Panc1 (cell line): Measurements from ENCODE around the gene RIGI. TPM values are rescaled to one million over a fixed set of nuclear protein-coding genes. Genes with fewer than 3 reads are reported as not detected.

Source experiments
- ATAC-seq: fragments of 200-7000 bp; cut with Tn5 transposase; 2 replicates; pipeline ENCODE4 v1.9.1; 2020; ENCODE audit warnings: mild to moderate bottlenecking, moderate library complexity
- BruUV-seq: library from RNA; stranded (reverse); fragments of 400-500 nt; replicated peaks from 2 replicates; lab custom pipeline; 2021; lab: Mats Ljungman, UMichigan
- CTCF ChIA-PET: fragments of 300-600 bp; sonication (Branson Sonifier 250); formaldehyde crosslinking; loops from one replicate; lab custom pipeline; 2022; ENCODE audit warnings: antibody characterized with exemption; lab: Charles Lee
- POLR2A ChIA-PET: fragments of 300-600 bp; sonication (Branson Sonifier 250); formaldehyde crosslinking; loops from one replicate; lab custom pipeline; 2022; ENCODE audit warnings: antibody characterized with exemption; lab: Charles Lee
- DNase-seq: peaks from one replicate; pipeline ENCODE4 v3.0.0-alpha.2; 2010; ENCODE audit warnings: low read depth, low spot score
- H3K27ac ChIP-seq: 2 replicates; pipeline ENCODE4 v1.5.1; 2011; ENCODE audit warnings: mild to moderate bottlenecking, low read length, inconsistent platforms
- H3K27me3 ChIP-seq: fragments of 200-500 bp; sonication (Bioruptor generic); 2 replicates; pipeline ENCODE4 v1.6.0; 2014; ENCODE audit warnings: low read length, inconsistent platforms; ENCODE audit not compliant: control insufficient read depth, insufficient read depth
- H3K36me3 ChIP-seq: fragments of 200-500 bp; sonication (Bioruptor generic); 2 replicates; pipeline ENCODE4 v1.5.1; 2014; ENCODE audit warnings: inconsistent platforms, mild to moderate bottlenecking, low read length, moderate library complexity; ENCODE audit not compliant: control insufficient read depth, insufficient read depth
- H3K4me1 ChIP-seq: 2 replicates; pipeline ENCODE4 v1.5.1; 2011; ENCODE audit warnings: inconsistent platforms, mild to moderate bottlenecking, low read length, moderate library complexity; ENCODE audit not compliant: control insufficient read depth, insufficient read depth
- H3K4me3 ChIP-seq, 2 experiments: 2 replicates each; pipeline ENCODE4 v1.5.1; 2011 to 2012; ENCODE audit warnings: low read depth in 2 of 2, low read length in 2 of 2, mild to moderate bottlenecking in 2 of 2, inconsistent platforms in 1 of 2, moderate library complexity in 1 of 2
- H3K9me3 ChIP-seq: fragments of 200-500 bp; sonication (Bioruptor generic); 2 replicates; pipeline ENCODE4 v1.5.1; 2014; ENCODE audit warnings: low read depth, mild to moderate bottlenecking, inconsistent platforms, low read length, moderate library complexity; ENCODE audit not compliant: control insufficient read depth, insufficient read depth
- CTCF ChIP-seq: fragments of 450-650 bp; IDR thresholded peaks from 2 replicates; pipeline ENCODE4 v1.5.1; 2017; ENCODE audit warnings: mild to moderate bottlenecking
- POLR2AphosphoS5 ChIP-seq: IDR thresholded peaks from 2 replicates; pipeline ENCODE4 v1.6.1; 2012; ENCODE audit warnings: mild to moderate bottlenecking, low read depth, low read length, moderate library complexity
- SIN3A ChIP-seq: IDR thresholded peaks from 2 replicates; pipeline ENCODE4 v1.6.1; 2012; ENCODE audit warnings: low read depth, mild to moderate bottlenecking, low read length, moderate library complexity, borderline replicate concordance; ENCODE audit not compliant: insufficient read depth
- TCF7L2 ChIP-seq: IDR thresholded peaks from 2 replicates; pipeline ENCODE4 v1.6.1; 2011; ENCODE audit warnings: mild to moderate bottlenecking, low read depth, low read length, inconsistent platforms
- in situ Hi-C: cut with HindIII; loops from 2 replicates; pipeline ENCODE4 v1.10.0; 2016; ENCODE audit warnings: low sequenced_read_pairs, low pct_unique_long_range_greater_than_20kb
- intact Hi-C: fragments of 100-400 bp; cut with micrococcal nuclease; formaldehyde crosslinking; loops from one replicate; pipeline ENCODE4 v1.10.0; 2022; ENCODE audit not compliant: unreplicated experiment
- total RNA-seq: library from RNA; stranded (reverse); gene quantifications from one replicate; pipeline ENCODE4 v1.2.1, GENCODE V29; 2021; ENCODE audit not compliant: unreplicated experiment
- TF ChIP-seq, protein P1 (sequence below), 2 experiments: IDR thresholded peaks; 2 replicates each; pipeline ENCODE4 v1.6.1; 2011 to 2012; ENCODE audit warnings: low read depth in 2 of 2, control low read depth in 1 of 2, low read length in 1 of 2, mild to moderate bottlenecking in 1 of 2, moderate library complexity in 1 of 2; ENCODE audit not compliant: insufficient read depth in 1 of 2

Gene RIGI
- total RNA-seq, 1 experiment from 2014 or later = 27.7 TPM

GRCh38 chr9:32523910-32524309, 2.1 kb downstream of the RIGI start:
- ChIA-PET POLR2A (no interaction called here), CTCF (no interaction called here)
- peak overlapping the region; percentile 2 to 64; a peak in 3 of 4 replicates for H3K4me3 ChIP-seq
- peaks cover 32% of the 10 kb centered on the region for H3K4me1 ChIP-seq
- no peaks in the 10 kb centered on the region for H3K36me3 ChIP-seq
- no TSS peak for BruUV-seq
- ATAC-seq (no peak), DNase-seq (no peak)
- no peaks in the 10 kb centered on the region for H3K27me3 ChIP-seq
- TF ChIP-seq SIN3A (no peak), CTCF (no peak), POLR2AphosphoS5 (no peak), TCF7L2 (no peak)
- TF ChIP-seq, protein P1, sequence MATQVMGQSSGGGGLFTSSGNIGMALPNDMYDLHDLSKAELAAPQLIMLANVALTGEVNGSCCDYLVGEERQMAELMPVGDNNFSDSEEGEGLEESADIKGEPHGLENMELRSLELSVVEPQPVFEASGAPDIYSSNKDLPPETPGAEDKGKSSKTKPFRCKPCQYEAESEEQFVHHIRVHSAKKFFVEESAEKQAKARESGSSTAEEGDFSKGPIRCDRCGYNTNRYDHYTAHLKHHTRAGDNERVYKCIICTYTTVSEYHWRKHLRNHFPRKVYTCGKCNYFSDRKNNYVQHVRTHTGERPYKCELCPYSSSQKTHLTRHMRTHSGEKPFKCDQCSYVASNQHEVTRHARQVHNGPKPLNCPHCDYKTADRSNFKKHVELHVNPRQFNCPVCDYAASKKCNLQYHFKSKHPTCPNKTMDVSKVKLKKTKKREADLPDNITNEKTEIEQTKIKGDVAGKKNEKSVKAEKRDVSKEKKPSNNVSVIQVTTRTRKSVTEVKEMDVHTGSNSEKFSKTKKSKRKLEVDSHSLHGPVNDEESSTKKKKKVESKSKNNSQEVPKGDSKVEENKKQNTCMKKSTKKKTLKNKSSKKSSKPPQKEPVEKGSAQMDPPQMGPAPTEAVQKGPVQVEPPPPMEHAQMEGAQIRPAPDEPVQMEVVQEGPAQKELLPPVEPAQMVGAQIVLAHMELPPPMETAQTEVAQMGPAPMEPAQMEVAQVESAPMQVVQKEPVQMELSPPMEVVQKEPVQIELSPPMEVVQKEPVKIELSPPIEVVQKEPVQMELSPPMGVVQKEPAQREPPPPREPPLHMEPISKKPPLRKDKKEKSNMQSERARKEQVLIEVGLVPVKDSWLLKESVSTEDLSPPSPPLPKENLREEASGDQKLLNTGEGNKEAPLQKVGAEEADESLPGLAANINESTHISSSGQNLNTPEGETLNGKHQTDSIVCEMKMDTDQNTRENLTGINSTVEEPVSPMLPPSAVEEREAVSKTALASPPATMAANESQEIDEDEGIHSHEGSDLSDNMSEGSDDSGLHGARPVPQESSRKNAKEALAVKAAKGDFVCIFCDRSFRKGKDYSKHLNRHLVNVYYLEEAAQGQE (IDR thresholded peaks at IDR 0.05; ENCODE audit: insufficient read depth in 1 of 2, low read depth in 2 of 2, low read length in 1 of 2) = no peak
- intact Hi-C loops (no loop called here), in situ Hi-C loops (no loop called here)
- H3K27ac ChIP-seq = peak overlapping the region; percentile 96
- H3K9me3 ChIP-seq = peaks cover 15% of the 10 kb centered on the region

- no peak for ATAC-seq
- no peaks in the 10 kb centered on the region for H3K27me3 ChIP-seq
- no peak for TF ChIP-seq SIN3A
- CTCF ChIA-PET = no interaction called here
- no peak overlapping the region for H3K4me3 ChIP-seq
- in situ Hi-C loops (no loop called here), intact Hi-C loops (loop anchor here (10.0 kb wide), 1 partner anchor 143 kb away; no protein-coding TSS in a partner anchor)
- no TSS peak for BruUV-seq
- no peaks in the 10 kb centered on the region for H3K36me3 ChIP-seq
- POLR2A ChIA-PET = no interaction called here
- no peak overlapping the region for H3K27ac ChIP-seq
- H3K4me1 ChIP-seq = peaks cover 8% of the 10 kb centered on the region
- no peak for DNase-seq
- peaks cover 29% of the 10 kb centered on the region for H3K9me3 ChIP-seq
These were observed 7.7 kb downstream of the RIGI start for GRCh38 chr9:32518276-32518675.

GRCh38 chr9:32516241-32516640, 9.8 kb downstream of the RIGI start:
- Histone ChIP-seq H3K9me3 (peaks cover 29% of the 10 kb centered on the region), H3K27me3 (no peaks in the 10 kb centered on the region), H3K36me3 (no peaks in the 10 kb centered on the region), H3K4me1 (no peaks in the 10 kb centered on the region), H3K27ac (no peak overlapping the region), H3K4me3 (no peak overlapping the region)
- TF ChIP-seq TCF7L2 (no peak), SIN3A (no peak), CTCF (no peak), POLR2AphosphoS5 (no peak)
- TF ChIP-seq, protein P1 (IDR thresholded peaks at IDR 0.05; ENCODE audit: insufficient read depth in 1 of 2, low read depth in 2 of 2, low read length in 1 of 2) = no peak
- in situ Hi-C loops = no loop called here
- ATAC-seq (no peak), DNase-seq (no peak)
- POLR2A ChIA-PET = no interaction called here
- CTCF ChIA-PET = no interaction called here
- no TSS peak for BruUV-seq
- intact Hi-C loops = loop anchor here (10.0 kb wide), 1 partner anchor 141 kb away; no protein-coding TSS in a partner anchor
